H1 (cell line): Measurements from ENCODE around the gene GRM8. TPM values are rescaled to one million over a fixed set of nuclear protein-coding genes. Genes with fewer than 3 reads are reported as not detected.

ENCODE experiments used
- BRCA1 ChIP-seq: IDR thresholded peaks from 2 replicates; pipeline ENCODE4 v1.6.1; 2012; ENCODE audit warnings: low read depth, low read length, improper control_type of control experiment
- CHD2 ChIP-seq: IDR thresholded peaks from 2 replicates; pipeline ENCODE4 v1.6.1; 2012; ENCODE audit warnings: low read length, improper control_type of control experiment
- CTBP2 ChIP-seq: IDR thresholded peaks from 2 replicates; pipeline ENCODE4 v1.7.0; 2011; ENCODE audit warnings: borderline replicate concordance, mild to moderate bottlenecking, moderate library complexity, mixed read lengths, low read length; ENCODE audit not compliant: insufficient read depth, insufficient read length
- E2F6 ChIP-seq: IDR thresholded peaks from 2 replicates; pipeline ENCODE4 v1.6.1; 2012; ENCODE audit warnings: inconsistent platforms
- JUN ChIP-seq: IDR thresholded peaks from 2 replicates; pipeline ENCODE4 v1.6.1; 2011; ENCODE audit warnings: low read depth, mild to moderate bottlenecking, improper control_type of control experiment, low read length
- POU5F1 ChIP-seq: IDR thresholded peaks from 2 replicates; pipeline ENCODE4 v1.6.1; 2011; ENCODE audit warnings: low read depth, mild to moderate bottlenecking, low read length, moderate library complexity
- RNF2 ChIP-seq: fragments of 200-900, 300-1000 bp; sonication (generic); IDR thresholded peaks from 2 replicates; pipeline ENCODE4 v1.7.1; 2016; ENCODE audit warnings: borderline replicate concordance, low read depth, mild to moderate bottlenecking, antibody characterized with exemption, low read length; ENCODE audit not compliant: poor library complexity, severe bottlenecking; ENCODE audit errors: missing control alignments
- SUZ12 ChIP-seq: fragments of 200-600 bp; sonication (generic); IDR thresholded peaks from 2 replicates; pipeline ENCODE4 v1.6.1; 2012; ENCODE audit warnings: mild to moderate bottlenecking, inconsistent platforms, low read length, moderate library complexity, mixed read lengths
- TAF1 ChIP-seq: IDR thresholded peaks from 2 replicates; pipeline ENCODE4 v1.6.1; 2011; ENCODE audit warnings: mild to moderate bottlenecking, low read depth, low read length
- TEAD4 ChIP-seq: IDR thresholded peaks from 2 replicates; pipeline ENCODE4 v1.6.1; 2012; ENCODE audit warnings: low read depth, low read length, inconsistent platforms, mixed read lengths
- polyA plus RNA-seq, 7 experiments: library from polyadenylated mRNA; depleted of rRNA in 3 of 7; stranded (reverse) in 5 of 7; unstranded in 2 of 7; fragments of >200 nt in 5 of 7; fragments of 200-250 nt in 2 of 7; gene quantifications; 1 replicate in 5 of 7; 2 replicates in 1 of 7; 4 replicates in 1 of 7; pipeline versions ENCODE4 v1.2.1 to v1.2.3, GENCODE V29; 2011 to 2013; ENCODE audit warnings: missing spikeins in 2 of 7, mixed read lengths in 2 of 7
- total RNA-seq: library from RNA; stranded (reverse); fragmentation: NEBNext Ultra II Directional; extraction: Animal tissue kit (Norgen Biotek cat#: 25700); gene quantifications from 2 replicates; pipeline ENCODE4 v1.2.1, GENCODE V29; 2021
- TF ChIP-seq, protein P1 (sequence below): IDR thresholded peaks from 2 replicates; pipeline ENCODE4 v1.6.1; 2012; ENCODE audit warnings: inconsistent platforms

Gene GRM8
- total and polyA plus RNA-seq, 2 of the 8 experiments (the other 6 are each of a cell fraction or from before 2014, with no cell fraction given), result 2.6 to 2.8 TPM

- no peak for TF ChIP-seq CHD2
- no peak for TF ChIP-seq CTBP2
- no peak for TF ChIP-seq BRCA1
- no peak for TF ChIP-seq POU5F1
- TF ChIP-seq JUN, result no peak
- TF ChIP-seq TEAD4, result no peak
- TF ChIP-seq SUZ12, result peak; percentile 68; the same call in 1 of the 2 replicates
- peak; percentile 69 for TF ChIP-seq RNF2
- 0 out of 2 replicates have a peak, but pooled peaks have one; percentile 3 for TF ChIP-seq E2F6
- TF ChIP-seq TAF1, result no peak
- TF ChIP-seq, protein P1, sequence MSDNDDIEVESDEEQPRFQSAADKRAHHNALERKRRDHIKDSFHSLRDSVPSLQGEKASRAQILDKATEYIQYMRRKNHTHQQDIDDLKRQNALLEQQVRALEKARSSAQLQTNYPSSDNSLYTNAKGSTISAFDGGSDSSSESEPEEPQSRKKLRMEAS, result no peak
Observed at GRCh38 chr7:127251036-127251464, 1.7 kb downstream of the GRM8 start (continued).
